HG02642 (cell line): ENCODE data around the gene LMOD1.
"Not testable (repeated sequence)": the region's sequence is repeated elsewhere in the genome, so short reads cannot be mapped to it uniquely, and the experiment has no call there.

Experiments used
- ATAC-seq: cut with Tn5 transposase; IDR thresholded peaks from one replicate; pipeline ENCODE4 v1.9.1; 2021; ENCODE audit warnings: mild to moderate bottlenecking; ENCODE audit not compliant: unreplicated experiment, poor library complexity

LMOD1 gene

DNA sequence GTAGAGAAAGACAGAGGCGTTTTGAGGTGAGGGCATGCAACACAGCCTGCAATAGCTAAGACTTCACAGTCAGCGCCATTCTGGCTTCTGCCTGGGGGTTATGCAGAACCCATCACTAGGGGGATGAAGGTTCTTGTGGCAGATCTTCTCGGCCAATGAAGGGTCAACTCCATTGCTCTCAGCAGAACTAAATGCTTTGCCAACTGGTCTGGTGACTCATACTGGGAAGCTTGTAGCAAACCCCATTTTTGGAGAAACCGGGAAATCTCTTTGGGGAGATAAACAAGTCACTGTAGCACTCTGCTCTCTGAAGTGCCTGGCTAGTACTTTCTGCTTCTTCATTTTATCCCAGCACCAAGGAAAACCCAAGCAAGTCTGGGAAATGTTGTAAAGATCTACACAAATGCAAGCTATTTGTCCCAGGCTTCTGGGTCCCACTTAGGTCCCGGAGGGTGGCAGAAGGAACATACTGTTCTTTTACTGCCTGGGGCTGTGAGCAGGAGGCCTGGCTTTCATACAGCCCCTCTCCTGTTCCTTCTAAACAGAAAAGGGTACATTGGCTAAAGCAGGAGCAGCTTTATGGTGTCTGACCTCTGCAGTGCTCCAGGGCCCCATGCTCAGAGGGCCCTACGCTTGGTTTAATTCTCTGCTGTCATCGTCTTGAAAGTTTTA is 28.9 kb downstream of the LMOD1 start:
- ATAC-seq: no peak

DNA sequence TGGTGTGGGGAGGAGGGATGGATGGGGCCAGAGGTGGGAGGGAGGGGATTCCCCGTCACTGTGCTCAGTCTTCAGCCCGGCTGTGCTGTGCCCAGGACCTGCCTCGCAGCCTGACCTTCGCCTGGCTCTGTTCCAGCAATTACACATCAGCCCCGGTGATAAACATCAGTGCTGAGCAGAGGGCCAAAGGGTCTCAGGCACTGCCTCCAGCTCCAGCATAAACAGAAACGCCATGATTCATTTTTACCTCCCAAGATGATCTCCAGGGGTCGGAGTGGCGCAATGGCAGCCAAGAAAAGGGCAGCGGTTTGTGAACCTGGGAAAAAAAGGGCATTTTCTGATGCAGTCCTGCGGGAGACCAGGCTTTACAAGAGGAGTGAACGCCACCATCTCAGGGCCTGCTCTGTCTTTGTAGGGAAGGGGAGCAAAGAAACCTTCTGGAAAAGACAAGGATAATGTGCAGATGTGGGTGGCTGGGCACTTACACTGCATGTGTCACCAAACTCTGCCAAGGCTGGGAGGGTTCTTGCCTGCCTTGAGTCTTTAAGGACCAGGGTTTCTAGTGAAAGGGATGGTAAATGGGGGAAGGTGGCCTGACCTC is 29.6 kb downstream of the LMOD1 start:
- ATAC-seq: no peak

DNA sequence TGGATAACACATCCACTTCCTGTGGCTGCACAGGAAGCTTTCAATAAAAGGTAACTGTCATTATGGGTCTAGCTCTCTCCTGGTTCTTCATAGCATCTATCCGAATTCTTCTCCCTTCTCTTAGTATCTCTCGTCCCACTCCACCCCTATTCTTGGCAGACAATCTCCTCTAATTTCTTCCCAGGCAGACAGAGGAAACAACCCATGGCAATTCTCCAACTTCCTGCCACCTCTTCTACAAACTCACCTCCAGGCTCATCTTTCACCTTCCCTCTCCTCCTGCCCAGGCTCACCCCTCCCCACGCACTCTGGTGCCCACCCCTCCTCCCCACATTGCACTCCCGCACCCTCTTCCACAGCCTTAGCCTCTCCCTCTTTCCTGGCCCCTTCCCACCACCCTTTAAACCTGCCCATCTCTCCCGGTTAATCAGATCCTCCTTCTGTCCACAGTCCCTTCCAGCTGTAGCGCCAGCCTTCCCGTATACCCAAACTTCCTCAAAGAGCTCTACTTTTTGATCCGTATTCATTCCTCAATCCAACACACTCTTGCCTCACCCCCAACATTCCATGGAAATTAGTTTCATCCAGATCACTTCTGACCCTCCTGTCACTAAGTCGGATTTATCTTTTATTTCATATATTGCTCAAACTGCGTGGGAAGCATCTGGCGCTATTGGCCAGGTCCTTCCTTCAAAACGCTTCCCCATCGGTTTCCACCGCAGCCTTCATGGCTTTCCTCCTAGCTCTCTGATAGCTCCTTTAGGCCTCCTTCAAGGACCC is 31.7 kb downstream of the LMOD1 start:
- no peak for ATAC-seq

DNA sequence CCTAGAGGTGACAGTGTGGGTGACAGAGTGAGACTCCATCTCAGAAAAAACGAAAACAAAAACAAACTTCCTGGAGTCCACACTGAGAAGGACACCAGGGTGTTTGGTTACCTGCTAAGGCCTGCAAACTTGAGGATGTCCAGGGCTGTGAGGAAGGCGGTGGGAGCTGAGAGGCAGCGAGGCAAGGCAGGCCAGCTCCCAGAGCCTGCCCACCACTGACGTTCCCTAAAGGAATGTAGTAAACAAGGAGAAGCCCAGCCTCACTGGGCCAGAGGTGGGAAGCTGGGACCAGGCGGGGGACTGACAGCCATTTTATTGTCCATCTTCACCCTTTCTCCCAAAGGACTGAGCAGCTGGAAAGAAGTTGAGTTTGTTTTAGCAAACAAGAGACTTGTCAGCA is 33.5 kb downstream of the LMOD1 start:
- ATAC-seq: no peak

DNA sequence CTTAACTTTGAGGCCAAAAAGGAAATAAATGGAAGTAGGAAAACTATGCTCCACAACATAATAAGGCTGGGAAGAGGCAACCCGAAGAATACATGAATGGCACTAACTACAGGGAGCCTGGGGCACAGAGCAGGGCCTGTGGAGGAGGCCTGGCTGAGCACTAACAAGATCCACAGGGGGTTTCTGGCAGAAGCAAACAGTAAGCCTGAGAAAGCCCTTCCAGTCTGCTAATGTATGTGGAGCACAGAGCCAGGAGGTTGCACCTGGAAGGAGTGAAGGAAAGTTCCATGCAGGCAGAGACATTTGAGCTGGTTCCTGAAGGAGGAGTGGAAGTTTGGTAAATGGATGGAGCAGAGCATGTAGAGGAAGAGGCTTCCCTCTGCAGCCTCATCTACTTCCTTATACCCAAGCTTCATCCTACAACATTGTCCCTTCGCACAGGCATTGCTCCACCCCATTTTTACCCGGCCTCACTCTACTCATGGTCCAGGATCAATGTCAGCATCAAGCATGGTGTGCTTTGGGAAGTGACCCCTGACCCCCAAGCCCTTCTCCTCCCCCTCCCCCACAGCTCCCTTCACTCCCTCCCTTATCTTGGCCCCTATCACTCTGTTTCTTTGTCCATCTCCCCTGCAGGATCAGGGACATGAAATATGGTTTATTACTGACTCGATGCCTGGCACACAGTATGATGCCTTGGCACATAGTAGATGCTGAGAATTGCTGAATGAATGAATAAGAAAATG is 34.3 kb downstream of the LMOD1 start:
- no peak for ATAC-seq

DNA sequence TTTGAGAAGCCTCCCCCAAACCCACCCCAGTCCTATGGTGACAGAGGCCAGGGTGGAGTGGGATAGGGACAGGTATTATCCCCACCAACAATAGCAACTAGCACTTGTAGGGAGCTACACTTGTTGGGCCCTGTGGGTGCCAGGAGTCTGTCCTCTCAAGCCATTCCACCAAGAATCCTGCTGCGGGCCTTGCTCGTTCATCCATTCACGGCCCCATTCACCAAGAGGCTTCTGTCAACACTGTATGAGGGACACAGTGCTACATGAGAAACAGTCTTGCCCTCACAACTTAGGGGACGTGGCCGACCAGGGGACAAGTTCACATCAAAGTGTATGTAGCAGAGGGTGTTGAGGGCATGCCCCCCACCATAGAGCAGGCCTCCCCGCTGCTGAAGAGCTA is 38.7 kb downstream of the LMOD1 start:
- ATAC-seq: no peak

DNA sequence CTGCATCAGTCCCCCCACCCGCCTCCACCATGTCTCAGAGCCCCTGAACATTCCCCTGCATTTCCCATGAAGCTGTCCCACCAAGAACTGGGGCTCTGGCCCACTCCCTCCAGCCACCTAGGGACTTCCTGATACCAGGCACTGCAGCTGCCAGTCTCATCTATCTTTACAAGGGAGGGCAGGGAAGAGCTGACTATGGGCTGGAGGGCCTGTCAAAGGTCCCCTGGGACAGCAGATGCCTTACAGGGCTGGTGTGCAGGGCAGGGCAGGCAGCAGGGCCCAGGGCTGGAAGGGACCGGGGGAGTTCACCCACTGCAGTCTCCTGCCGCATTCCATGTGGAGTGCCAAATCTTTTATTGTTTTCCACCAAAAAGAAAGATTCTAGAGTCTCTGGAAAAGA is 40.0 kb downstream of the LMOD1 start:
- no peak for ATAC-seq

DNA sequence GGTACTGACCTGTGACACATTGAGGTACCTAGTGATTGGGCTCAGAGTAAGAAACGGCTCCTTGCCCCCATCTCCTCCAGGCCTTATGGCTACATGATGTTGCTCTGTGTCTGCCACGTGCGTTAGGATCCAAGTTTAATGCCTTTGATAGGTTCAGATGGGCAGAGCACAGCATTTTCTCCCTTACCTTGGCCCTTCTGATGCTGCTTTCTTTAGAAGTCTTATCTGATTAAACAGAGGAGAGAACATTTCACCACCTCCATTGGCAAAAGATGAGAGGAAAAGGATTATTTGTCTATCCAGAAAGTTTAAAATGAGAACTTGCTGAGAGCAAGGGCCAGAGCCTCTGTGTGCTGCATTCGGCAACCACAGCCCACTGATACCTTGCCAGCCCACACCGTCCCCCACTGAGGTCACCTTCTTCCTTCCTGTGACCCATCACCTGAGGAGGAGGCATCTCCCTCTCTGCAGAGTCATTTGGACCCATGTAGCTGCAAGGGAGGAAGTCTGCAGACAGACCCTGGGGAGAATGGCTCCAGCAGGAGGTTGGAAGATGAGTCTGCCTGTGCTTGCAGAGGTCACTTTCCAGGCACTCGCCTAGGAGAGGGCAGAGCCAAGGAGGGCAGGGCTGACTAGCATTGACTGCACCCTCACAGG is 41.0 kb downstream of the LMOD1 start:
- no peak for ATAC-seq

DNA sequence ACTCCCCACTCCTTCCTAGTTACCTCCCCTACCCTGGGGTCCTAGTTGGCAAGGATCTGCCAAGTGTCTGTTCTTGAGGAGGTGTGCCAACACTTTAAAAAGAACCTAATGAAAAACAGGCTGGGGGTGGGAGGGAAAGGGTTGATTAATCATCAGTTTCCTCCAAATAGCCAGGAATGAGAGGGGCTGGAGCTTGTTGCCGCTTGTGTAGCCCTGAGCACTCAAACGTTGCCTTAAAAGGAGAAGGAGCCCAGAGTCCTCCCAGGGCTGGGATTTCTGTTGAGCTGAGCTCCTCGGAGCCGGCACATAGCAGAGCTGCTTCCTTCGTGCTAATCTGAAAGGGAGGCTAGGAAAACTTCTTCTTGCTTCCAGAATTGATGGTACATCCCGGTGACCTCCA is 41.8 kb downstream of the LMOD1 start:
- ATAC-seq: no peak

DNA sequence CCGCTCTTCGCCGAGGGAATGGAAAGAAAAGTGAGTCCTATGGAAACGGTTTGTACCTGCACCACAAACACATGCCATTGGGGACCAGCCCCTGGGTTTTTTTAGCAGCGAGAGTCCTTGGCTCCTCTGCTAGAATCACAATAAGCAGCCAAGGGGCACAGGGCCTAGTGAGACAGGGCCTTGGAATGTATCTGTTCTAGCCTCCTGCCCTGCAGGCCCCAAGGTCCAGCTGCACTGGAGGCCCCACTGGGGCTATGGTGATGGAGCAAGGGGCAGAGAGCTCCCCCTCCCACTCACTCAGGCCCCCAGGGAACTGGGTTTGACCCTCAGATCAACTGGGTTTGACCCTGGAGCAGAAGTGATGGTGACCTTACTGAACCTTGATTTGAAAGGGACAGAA is 43.2 kb downstream of the LMOD1 start:
- ATAC-seq: no peak

DNA sequence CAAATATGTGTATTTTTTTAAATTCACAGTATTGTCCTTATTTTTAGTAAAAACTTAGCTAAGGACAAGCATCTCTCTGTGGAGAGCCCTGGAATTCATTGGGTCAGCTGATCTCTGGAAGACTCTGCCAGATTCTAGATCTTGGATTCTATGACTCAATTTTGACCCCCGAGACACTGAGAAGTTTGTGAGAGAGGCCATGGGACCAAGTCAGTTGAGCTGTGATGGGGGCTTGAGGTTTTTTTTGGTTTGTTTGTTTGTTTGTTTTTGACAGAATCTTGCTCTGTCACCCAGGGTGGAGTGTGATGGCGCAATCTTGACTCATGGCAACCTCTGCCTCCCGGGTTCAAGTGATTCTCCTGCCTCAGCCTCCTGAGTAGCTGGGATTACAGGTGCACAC is 44.1 kb downstream of the LMOD1 start:
- no peak for ATAC-seq

DNA sequence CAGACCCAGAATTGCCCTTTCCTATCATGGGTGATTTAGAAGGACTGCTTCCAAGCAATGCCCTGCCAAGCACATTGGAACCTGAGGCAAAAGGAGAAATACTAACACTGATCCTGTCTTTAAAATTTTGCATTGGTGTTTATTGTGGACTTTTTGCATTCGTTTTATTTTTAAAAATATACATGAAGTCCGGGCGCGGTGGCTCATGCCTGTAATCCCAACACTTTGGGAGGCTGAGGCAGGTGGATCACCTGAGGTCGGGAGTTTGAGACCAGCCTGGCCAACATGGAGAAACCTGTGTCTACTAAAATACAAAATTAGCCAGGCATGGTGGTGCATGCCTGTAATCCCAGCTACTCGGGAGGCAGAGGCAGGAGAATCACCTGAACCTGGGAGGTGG is 45.3 kb downstream of the LMOD1 start:
- ATAC-seq: not testable (repeated sequence)

DNA sequence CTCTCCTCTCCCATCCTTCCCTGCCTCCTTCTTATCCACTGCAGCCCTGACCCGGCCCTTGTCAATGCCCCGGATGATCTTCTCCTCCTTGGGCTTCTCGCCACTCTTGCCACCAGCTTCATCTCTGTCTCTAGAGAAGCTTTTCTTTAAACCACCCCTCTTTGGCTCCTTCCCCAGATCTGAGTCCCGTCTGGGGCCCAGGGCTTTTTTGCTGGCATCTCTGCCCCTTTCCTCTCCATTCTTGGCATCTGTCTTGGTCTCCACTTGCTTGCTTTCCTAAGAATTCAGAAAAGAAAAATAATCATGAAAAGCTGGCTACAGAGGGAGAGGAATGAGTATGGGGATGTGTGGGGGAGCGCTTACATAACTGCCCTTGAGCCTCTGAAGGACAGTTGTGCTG is 45.9 kb downstream of the LMOD1 start:
- ATAC-seq: no peak

DNA sequence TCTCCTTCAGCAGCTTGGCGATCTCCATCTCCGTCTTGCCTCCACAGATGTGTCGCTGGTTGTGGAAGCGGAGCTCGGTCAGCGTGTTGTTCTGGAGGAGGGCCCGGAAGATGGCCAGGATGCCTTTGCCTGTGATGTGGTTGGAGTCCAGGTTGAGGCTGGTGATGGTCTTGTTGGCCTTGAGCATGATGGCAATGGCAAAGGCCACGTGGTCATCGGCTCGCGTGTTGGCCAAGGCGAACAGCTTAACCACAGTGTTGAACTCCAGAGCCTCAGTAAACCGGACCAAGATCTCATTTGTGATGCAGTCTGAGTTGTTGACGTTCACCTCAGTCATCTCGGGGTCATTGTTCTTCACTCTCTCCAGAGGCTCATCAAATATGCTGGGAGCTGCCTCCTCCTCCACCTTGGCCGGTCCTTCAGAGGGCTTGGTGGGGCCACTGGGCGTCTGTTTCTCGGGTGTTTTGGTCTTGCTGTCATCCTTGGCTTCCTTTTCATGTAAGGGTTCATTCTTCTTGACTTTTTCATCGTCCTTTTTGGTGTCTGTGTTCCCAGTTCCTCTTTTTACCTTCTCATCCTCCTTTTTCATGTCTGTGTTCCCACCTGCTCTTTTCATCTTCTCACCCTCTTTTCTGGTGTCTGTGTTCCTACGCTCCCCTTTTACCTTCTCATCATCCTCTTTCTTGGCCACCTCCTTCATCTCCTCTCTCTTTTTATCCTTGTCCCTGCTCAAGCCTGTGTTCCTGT is 46.5 kb downstream of the LMOD1 start:
- ATAC-seq: no peak

DNA sequence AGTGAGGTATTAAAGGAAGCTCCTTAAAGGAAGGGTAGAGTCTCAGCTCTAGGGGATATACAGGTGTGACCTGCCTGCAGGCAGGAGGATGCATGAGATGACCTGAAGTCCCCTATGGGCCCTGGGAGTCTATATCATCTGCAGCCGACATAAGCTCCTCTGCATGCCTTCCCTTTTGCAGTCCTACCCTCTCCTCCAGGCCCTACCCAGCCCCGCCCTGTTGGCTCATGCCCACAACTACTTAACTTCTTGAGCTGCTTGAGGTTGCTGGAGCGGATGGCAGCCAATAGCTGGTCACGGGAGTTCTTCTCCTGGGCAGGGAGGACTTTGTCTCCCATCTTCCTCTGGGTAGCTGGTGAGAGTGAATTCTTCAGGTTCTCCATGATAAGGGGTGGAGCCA is 47.4 kb downstream of the LMOD1 start:
- ATAC-seq: no peak

DNA sequence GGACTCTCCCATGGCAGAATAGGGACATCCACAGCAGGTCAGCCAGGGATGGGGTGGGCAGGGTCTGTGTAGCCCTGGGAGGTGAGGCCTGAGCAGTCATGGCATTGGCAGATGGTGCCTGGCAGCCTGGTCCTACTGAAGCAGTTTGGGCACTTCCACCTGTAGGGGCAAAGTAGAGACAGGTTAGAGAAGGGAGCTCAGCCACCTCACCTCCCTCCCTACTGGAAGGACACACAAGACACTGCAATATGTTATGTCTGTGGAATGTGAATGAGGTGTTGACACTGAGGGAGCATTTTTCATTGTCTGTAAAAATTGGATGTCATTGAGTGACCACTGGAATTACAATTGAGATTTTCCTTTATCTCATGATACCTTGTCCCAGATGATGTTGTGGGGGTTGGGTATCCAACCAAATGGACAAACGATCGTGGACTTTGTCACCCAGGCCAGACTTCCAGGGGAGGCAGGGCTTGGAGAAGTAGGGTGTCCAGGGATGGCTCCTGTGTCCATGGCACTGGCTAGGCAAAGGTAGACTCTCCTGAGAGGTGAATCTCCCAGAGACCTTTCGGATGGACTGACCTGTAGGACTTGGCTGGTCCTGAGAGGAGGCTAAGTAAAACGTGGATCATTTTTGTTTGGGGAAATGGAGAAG is 48.0 kb downstream of the LMOD1 start:
- ATAC-seq: no peak

DNA sequence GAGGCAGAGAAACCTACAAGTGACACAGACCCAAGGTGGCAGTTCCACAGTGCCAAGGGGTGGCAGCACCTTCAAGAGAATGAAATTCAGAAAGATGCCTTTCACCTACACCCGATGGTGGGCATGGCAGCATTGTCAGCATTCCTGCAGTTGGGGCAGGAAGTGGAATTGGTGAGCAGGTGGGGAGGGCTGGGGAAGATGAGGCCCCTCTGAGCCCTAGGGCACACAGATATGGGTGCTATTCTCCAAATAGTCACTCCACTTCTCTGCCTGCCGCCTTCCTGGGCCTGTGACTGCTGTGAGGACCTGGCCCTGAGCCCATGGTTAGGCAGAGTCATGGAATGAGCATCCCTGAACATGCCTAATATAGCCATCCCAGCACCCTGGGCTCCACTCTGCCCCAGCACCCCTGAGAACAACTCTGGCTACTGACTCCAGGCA is 49.4 kb downstream of the LMOD1 start:
- no peak for ATAC-seq

DNA sequence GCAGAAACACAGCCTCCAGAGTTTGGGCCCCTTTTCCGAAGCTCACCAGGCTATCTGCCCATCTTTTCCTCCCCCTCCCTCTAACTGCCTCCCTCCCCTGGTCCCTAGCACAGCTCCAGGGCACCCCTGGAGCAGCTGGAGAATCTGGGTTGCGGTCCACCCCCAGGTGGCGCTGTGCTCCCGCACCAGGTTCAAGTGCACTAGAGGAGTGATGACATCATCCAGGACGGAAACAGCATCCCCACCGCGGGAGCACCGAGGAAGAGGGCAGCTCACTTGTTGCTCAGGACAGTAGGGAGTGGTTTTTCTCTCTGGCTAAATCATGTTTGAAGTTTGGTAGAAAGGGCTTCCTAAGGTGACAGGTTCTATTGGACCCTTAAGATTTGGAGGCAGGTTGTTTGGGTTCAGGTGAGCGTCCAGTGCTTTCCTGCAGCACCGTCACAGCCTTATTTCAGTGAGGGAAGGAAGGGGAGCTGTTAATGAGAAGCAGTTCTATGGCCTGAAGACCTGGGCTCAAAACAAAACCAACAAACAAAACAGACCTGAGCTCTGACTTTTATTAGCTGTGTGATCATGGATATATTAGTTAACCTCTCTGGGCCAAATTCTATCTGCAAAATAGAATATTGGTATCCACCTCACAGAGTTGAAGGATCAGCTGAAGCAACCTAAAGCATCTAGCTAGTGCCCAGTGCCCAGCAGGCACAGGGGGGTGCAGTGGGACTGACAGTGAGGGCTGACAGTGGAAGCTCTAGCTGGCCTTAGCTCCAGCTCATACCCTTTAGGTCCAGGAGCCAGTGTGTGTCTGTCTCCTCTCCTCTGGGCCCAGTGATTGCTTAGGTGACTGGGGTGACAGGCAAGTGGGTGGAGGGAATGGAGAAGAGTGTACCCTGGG is 50.2 kb downstream of the LMOD1 start:
- ATAC-seq: peak; percentile 67
